HG03159 (cell line): ENCODE data around the gene OR5M10.
"Not testable (repeated sequence)": the region's sequence is repeated elsewhere in the genome, so short reads cannot be mapped to it uniquely, and the experiment has no call there.

Experiments used
- ATAC-seq: cut with Tn5 transposase; IDR thresholded peaks from one replicate; pipeline ENCODE4 v1.9.1; 2021; ENCODE audit warnings: mild to moderate bottlenecking, moderate library complexity; ENCODE audit not compliant: unreplicated experiment

The OR5M10 gene

GRCh38 chr11:56577621-56578020 lies at the start of gene OR5M10:
TSS of gene OR5M10 (minus strand) at chr11:56577721. CDS start at chr11:56577721, 0 bp downstream.
- ATAC-seq, result no peak

GRCh38 chr11:56625946-56626345 lies 48.4 kb upstream of the OR5M10 start:
- ATAC-seq, result no peak

DNA sequence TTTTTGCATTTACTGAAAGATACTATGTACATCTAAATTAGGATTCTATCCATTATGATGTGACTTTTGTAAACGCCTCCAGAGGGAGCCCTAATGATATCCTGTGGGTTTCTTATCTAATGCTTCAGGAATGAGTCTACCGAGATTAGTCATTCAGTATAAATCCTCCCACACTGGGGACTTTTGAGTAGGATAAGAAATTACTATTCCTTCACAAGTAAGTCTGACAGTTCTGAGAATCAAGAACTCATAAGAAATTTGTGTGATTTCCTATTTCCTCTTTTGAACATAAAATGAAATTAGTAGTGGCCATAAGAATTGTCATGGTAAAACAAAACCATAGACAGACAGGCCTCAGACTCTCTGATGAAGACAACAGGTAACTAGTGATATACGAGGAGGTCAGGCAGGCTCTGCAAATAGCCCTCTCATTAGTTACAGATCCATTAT lies 47.2 kb upstream of the OR5M10 start:
- ATAC-seq, result no peak

DNA sequence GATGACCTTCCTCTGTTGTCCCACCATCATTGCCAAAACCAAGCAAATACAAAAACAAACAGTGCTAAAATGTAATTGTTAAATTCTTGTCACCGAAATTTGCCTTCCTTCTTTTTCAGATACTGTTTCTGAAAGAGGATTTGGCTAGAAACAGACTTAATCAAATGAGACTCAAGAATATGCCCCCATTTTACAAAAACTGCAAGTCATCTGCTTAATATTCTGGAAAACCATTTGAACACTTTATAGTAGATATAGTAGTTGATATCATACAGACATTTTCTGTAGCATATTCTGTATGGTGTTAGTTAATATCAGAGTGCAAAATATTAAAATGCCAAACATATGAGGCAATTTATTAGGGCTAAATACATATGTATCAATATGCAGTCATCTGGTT lies 33.7 kb upstream of the OR5M10 start:
- no peak for ATAC-seq

GRCh38 chr11:56592088-56592717 lies 14.7 kb upstream of the OR5M10 start:
- not testable (repeated sequence) for ATAC-seq

DNA sequence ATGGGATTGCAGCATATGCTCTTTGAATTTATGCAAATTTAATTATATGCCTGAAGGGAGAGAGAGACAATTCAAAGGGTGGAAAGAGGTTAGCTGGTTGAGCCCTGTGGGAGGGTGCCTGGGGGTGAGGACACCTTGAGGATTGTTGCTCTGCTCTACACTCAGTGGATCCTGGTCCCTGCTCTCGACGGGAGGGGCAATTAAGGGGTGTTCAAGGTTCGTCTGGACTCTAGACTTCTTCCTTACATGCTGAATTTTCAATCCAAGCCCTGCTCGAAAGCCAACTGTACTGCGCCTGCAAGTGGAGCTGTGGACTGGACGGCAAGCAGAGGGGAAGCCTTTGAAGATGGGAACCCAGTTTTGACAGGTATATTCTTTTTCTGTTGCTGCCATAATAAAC lies 18.9 kb downstream of the OR5M10 start:
- no peak for ATAC-seq

DNA sequence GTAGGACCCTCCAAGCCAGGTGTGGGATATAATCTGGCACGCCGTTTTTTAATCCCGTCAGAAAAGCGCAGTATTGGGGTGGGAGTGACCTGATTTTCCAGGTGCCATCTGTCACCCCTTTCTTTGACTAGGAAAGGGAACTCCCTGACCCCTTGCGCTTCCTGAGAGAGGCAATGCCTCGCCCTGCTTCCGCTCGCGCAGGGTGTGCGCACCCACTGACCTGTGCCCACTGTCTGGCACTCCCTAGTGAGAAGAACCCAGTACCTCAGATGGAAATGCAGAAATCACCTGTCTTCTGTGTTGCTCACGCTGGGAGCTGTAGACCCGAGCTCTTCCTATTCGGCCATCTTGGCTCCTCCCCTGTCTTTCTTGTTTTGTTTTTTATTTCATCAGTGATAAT lies 22.8 kb downstream of the OR5M10 start:
- not testable (repeated sequence) for ATAC-seq

- ATAC-seq, result no peak
These were observed 32.0 kb downstream of the OR5M10 start for GRCh38 chr11:56545531-56545930.

- ATAC-seq, result no peak
These were observed 33.8 kb downstream of the OR5M10 start for GRCh38 chr11:56543739-56544138.

- no peak for ATAC-seq
These were observed 34.4 kb downstream of the OR5M10 start, which contains the start of gene OR5M11 for GRCh38 chr11:56543157-56543556. TSS of gene OR5M11 (minus strand) at chr11:56543257. CDS start at chr11:56543257, 0 bp downstream.

DNA sequence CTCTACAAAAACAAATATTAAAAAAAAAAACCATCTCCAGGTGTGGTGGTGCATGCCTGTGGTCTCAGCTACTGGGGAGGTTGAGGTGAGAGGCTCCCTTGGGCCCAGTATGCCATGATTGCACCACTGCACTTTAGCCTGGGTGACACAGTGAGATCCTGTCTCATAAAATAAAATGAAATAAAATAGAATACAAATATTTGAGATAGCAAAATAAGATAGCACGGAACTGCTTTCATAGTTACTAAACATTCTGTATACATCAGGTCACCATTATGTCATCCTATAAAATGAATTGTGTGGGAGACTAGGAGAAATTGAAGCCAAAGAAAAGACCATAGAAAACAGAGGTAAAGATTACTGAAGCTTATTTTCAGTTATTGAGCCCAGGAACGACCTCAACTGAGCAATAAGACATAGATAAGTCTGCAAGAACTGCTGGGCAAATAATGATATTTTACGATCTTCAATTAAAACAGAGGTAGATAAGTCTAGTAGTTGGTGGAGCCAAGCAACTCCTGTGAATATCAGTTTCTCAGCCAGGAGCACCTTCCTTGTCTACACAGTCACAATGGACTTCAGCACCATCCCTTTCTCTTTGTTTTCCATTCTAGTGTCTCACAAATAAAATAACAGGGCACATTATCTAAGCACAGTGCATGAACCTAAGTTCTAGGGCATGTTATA lies 44.3 kb downstream of the OR5M10 start:
- ATAC-seq, result no peak

DNA sequence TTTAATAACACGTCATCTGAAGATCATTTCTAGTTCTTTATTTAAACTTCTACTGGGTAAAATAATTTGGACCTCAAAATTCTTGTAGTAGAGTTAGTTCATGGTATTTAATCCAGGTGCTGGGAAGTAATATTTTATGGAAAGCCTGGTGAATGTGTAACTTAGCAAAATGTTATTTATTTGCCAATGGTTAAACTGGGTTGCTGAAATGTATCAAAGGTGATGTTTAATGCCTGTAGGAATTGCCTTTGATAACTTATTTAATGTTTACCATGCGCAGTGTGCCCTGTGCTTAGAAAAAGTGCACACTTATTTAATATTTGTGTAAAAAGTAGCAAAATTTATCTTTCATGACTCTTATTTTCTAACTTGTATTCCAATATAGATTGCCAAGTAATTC lies 45.7 kb downstream of the OR5M10 start:
- ATAC-seq, result no peak
